OCI-LY1 (cell line): Measurements from ENCODE around the gene KCNA3.

ENCODE experiments used
- H2AFZ ChIP-seq: fragments of 200-600 bp; sonication (generic), shearing (Covaris generic); 2 replicates; pipeline ENCODE4 v1.6.0; 2014; ENCODE audit warnings: antibody characterized with exemption, mild to moderate bottlenecking, low read length
- H3F3A ChIP-seq: fragments of 200-600 bp; sonication (generic), shearing (Covaris generic); 2 replicates; pipeline ENCODE4 v1.6.0; 2014; ENCODE audit warnings: mild to moderate bottlenecking, antibody characterized with exemption, low read length, moderate library complexity; ENCODE audit not compliant: insufficient read depth
- H3K27ac ChIP-seq: fragments of 200-600 bp; sonication (generic); 2 replicates; pipeline ENCODE4 v1.5.1; 2014; ENCODE audit warnings: low read length, mixed run types, mild to moderate bottlenecking, low read depth; ENCODE audit not compliant: poor library complexity, severe bottlenecking
- H3K27me3 ChIP-seq: fragments of 200-600 bp; sonication (generic); 2 replicates; pipeline ENCODE4 v1.6.0; 2014; ENCODE audit warnings: antibody characterized with exemption, mild to moderate bottlenecking, low read length, moderate library complexity; ENCODE audit not compliant: insufficient read depth
- H3K36me3 ChIP-seq: fragments of 200-600 bp; sonication (generic); 2 replicates; pipeline ENCODE4 v1.6.1; 2014; ENCODE audit warnings: mild to moderate bottlenecking, antibody characterized with exemption, low read length, moderate library complexity, mixed read lengths; ENCODE audit not compliant: insufficient read depth
- H3K4me1 ChIP-seq: fragments of 200-600 bp; sonication (generic); 2 replicates; pipeline ENCODE4 v1.5.1; 2014; ENCODE audit warnings: mild to moderate bottlenecking, low read length, moderate library complexity; ENCODE audit not compliant: insufficient read depth, severe bottlenecking
- H3K4me2 ChIP-seq: fragments of 200-600 bp; sonication (generic), shearing (Covaris generic); 2 replicates; pipeline ENCODE4 v1.6.1; 2014; ENCODE audit warnings: low read length
- H3K4me3 ChIP-seq: fragments of 200-600 bp; sonication (generic); 2 replicates; pipeline ENCODE4 v1.5.1; 2014; ENCODE audit warnings: low read length, low read depth, mild to moderate bottlenecking, mixed read lengths; ENCODE audit not compliant: poor library complexity, severe bottlenecking
- H3K79me2 ChIP-seq: fragments of 200-600 bp; shearing (Covaris generic); 2 replicates; pipeline ENCODE4 v1.6.1; 2016; ENCODE audit warnings: mixed run types, low read length, mixed read lengths; ENCODE audit not compliant: insufficient read depth
- H3K9ac ChIP-seq: fragments of 200-600 bp; sonication (generic), shearing (Covaris generic); 2 replicates; pipeline ENCODE4 v1.6.1; 2014; ENCODE audit warnings: mild to moderate bottlenecking, low read length, mixed read lengths
- H3K9me2 ChIP-seq: fragments of 200-600 bp; sonication (generic), shearing (Covaris generic); 2 replicates; pipeline ENCODE4 v1.6.1; 2014; ENCODE audit warnings: low read depth, mild to moderate bottlenecking, low read length, mixed read lengths
- H3K9me3 ChIP-seq: fragments of 200-600 bp; shearing (Covaris generic); 2 replicates; pipeline ENCODE4 v1.6.1; 2014; ENCODE audit warnings: low read length, mixed read lengths
- H4K20me1 ChIP-seq: fragments of 200-600 bp; sonication (generic), shearing (Covaris generic); 2 replicates; pipeline ENCODE4 v1.6.0; 2016; ENCODE audit warnings: mild to moderate bottlenecking, low read length; ENCODE audit not compliant: insufficient read depth
- EZH2 ChIP-seq: fragments of 200-600 bp; sonication (generic), shearing (Covaris generic); IDR thresholded peaks from 2 replicates; pipeline ENCODE4 v1.8.0; 2017; ENCODE audit warnings: borderline replicate concordance, mixed run types, mild to moderate bottlenecking, antibody characterized with exemption, low read length, moderate library complexity, mixed read lengths
- TF ChIP-seq, protein P1 (sequence below): fragments of 200-600 bp; sonication (generic), shearing (Covaris generic); IDR thresholded peaks from 2 replicates; pipeline ENCODE4 v1.5.1; 2017; ENCODE audit warnings: mild to moderate bottlenecking, antibody characterized with exemption, low read length, moderate library complexity, mixed read lengths

Gene KCNA3

DNA sequence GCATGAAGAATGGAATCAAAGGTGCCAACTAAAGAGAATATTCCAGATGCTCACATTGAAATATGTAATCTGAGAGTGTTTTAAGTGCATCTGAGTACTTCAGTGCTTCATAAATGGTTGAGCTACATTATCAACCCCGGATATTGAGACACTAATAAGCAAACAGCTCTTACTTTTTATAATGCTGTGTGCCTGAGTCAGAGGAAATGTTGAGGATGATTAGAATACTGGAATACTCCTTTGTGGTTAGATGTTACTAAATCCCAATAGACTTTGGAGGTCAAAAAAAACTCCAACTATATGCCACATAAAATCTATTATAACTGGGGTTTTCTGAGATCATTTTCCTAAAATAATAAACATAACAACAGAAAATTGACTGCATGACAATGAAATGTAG, 12.5 kb upstream of the KCNA3 start:
- Histone ChIP-seq H3K27me3 (no peaks in the 10 kb centered on the region), H3K79me2 (no peaks in the 10 kb centered on the region), H3K36me3 (no peaks in the 10 kb centered on the region), H3K9ac (no peak overlapping the region), H3K4me2 (no peak overlapping the region), H3K9me2 (no peaks in the 10 kb centered on the region), H3K9me3 (no peaks in the 10 kb centered on the region), H2AFZ (no peak overlapping the region), H3K27ac (no peak overlapping the region), H3K4me1 (no peaks in the 10 kb centered on the region), H4K20me1 (no peaks in the 10 kb centered on the region), H3F3A (no peaks in the 10 kb centered on the region), H3K4me3 (no peak overlapping the region)
- TF ChIP-seq EZH2 = no peak
- TF ChIP-seq, protein P1, sequence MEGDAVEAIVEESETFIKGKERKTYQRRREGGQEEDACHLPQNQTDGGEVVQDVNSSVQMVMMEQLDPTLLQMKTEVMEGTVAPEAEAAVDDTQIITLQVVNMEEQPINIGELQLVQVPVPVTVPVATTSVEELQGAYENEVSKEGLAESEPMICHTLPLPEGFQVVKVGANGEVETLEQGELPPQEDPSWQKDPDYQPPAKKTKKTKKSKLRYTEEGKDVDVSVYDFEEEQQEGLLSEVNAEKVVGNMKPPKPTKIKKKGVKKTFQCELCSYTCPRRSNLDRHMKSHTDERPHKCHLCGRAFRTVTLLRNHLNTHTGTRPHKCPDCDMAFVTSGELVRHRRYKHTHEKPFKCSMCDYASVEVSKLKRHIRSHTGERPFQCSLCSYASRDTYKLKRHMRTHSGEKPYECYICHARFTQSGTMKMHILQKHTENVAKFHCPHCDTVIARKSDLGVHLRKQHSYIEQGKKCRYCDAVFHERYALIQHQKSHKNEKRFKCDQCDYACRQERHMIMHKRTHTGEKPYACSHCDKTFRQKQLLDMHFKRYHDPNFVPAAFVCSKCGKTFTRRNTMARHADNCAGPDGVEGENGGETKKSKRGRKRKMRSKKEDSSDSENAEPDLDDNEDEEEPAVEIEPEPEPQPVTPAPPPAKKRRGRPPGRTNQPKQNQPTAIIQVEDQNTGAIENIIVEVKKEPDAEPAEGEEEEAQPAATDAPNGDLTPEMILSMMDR = no peak

DNA sequence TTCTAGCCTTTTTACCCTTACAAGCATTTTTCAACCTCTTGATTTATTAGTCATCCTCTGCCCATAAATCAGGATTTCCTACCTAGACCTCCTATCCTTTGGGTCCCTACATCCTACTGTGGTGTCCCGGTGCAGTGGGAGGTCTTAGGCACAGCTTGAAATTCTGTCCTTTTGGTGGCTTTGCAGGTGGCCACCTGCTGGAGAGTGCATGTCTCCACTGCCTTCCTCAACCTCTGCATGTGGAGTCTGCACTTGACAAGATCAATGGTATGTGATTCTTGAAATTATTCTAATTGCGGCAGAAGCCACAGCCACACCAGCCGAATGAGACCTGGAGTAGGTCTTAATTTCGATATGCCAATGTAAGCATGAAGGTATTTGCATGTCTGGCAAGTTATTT, 11.4 kb upstream of the KCNA3 start:
- TF ChIP-seq, protein P1 = peak; percentile 29; the same call in 1 of the 2 replicates
- TF ChIP-seq EZH2 = no peak
- no peak overlapping the region for H3K9ac ChIP-seq
- no peak overlapping the region for H3K4me2 ChIP-seq
- no peaks in the 10 kb centered on the region for H3K9me3 ChIP-seq
- no peaks in the 10 kb centered on the region for H3K27me3 ChIP-seq
- no peaks in the 10 kb centered on the region for H3K36me3 ChIP-seq
- no peak overlapping the region for H3K27ac ChIP-seq
- no peak overlapping the region for H2AFZ ChIP-seq
- H3K4me3 ChIP-seq = no peak overlapping the region
- H3K4me1 ChIP-seq = no peaks in the 10 kb centered on the region
- H3F3A ChIP-seq = no peaks in the 10 kb centered on the region
- H3K79me2 ChIP-seq = no peaks in the 10 kb centered on the region
- no peaks in the 10 kb centered on the region for H3K9me2 ChIP-seq
- no peaks in the 10 kb centered on the region for H4K20me1 ChIP-seq

DNA sequence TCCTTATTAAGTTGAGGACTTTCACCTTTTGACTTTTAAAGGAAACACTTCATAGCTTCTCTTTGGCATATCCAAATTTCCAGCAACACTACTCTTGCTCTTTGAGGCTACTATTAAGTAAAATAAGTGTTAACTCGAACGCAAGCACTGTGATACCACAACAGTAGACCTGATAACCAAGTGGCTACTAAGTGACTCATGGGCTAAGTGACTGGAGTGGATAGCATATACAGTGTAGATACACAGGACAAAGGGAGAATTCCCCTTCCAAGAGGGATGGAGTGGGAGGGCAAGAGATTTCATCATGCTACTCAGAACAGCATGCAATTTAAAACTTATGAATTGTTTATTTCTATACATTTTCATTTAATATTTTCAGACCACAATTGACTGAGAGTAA, 9.8 kb upstream of the KCNA3 start:
- Histone ChIP-seq H2AFZ (no peak overlapping the region), H3K36me3 (no peaks in the 10 kb centered on the region), H3K27me3 (no peaks in the 10 kb centered on the region), H4K20me1 (no peaks in the 10 kb centered on the region), H3K9me3 (no peaks in the 10 kb centered on the region), H3K27ac (no peak overlapping the region), H3K9ac (no peak overlapping the region), H3K79me2 (no peaks in the 10 kb centered on the region), H3K4me2 (no peak overlapping the region), H3F3A (no peaks in the 10 kb centered on the region), H3K4me1 (no peaks in the 10 kb centered on the region), H3K9me2 (no peaks in the 10 kb centered on the region), H3K4me3 (no peak overlapping the region)
- TF ChIP-seq EZH2 = no peak

DNA sequence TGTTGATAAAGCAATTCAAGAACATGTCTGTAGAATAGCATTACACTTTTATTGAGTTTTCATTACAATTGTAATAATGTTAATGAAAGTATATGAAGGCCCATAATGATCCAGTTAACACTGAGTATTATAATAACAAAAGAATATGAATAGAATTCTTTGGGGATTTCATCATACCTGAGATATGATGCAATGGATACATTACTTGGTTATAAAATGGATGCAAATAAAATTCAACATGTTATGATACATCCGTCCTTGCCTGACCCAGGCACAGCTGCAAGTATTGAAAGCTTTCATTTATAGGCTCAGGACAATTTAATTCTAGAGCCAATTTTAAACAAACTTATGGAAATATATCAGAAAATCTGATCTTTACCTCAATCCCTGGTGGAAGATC, 8.2 kb upstream of the KCNA3 start:
- TF ChIP-seq EZH2 = no peak
- TF ChIP-seq, protein P1 = no peak
- no peak overlapping the region for H3K4me2 ChIP-seq
- no peaks in the 10 kb centered on the region for H3K4me1 ChIP-seq
- H3K27me3 ChIP-seq = no peaks in the 10 kb centered on the region
- no peaks in the 10 kb centered on the region for H3K9me2 ChIP-seq
- no peaks in the 10 kb centered on the region for H3K36me3 ChIP-seq
- H3K4me3 ChIP-seq = no peak overlapping the region
- H4K20me1 ChIP-seq = no peaks in the 10 kb centered on the region
- H3K27ac ChIP-seq = no peak overlapping the region
- H3K79me2 ChIP-seq = no peaks in the 10 kb centered on the region
- no peaks in the 10 kb centered on the region for H3F3A ChIP-seq
- H3K9ac ChIP-seq = no peak overlapping the region
- no peak overlapping the region for H2AFZ ChIP-seq
- H3K9me3 ChIP-seq = no peaks in the 10 kb centered on the region
